GM18498 (cell line): ENCODE results near the gene NUP35.

ENCODE experiments used
- ATAC-seq: cut with Tn5 transposase; IDR thresholded peaks from one replicate; pipeline ENCODE4 v1.9.1; 2021; ENCODE audit warnings: mild to moderate bottlenecking, moderate library complexity; ENCODE audit not compliant: unreplicated experiment

NUP35 gene, protein sequence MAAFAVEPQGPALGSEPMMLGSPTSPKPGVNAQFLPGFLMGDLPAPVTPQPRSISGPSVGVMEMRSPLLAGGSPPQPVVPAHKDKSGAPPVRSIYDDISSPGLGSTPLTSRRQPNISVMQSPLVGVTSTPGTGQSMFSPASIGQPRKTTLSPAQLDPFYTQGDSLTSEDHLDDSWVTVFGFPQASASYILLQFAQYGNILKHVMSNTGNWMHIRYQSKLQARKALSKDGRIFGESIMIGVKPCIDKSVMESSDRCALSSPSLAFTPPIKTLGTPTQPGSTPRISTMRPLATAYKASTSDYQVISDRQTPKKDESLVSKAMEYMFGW

GRCh38 chr2:183124222-183124956, at the start of gene NUP35:
Gene NUP35 (plus strand): TSS chr2:183124443. CDS start chr2:183124458, 15 bp downstream.
- peak; percentile 91 for ATAC-seq

DNA sequence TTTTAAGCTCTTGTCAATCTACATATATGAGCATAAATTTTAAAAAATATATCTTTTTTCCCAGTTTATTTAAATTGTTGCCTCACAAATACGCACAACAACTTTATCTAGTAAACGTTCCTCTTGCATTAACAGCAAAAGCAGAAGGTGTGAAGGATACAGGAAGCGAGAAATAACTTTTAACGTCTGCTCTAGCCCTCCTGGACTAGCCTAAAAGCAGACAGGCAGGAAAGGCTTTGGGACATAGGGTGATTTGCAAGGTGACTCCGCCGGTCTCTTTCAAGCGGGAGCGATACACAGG, 46.1 kb upstream of the NUP35 start:
- ATAC-seq = no peak

DNA sequence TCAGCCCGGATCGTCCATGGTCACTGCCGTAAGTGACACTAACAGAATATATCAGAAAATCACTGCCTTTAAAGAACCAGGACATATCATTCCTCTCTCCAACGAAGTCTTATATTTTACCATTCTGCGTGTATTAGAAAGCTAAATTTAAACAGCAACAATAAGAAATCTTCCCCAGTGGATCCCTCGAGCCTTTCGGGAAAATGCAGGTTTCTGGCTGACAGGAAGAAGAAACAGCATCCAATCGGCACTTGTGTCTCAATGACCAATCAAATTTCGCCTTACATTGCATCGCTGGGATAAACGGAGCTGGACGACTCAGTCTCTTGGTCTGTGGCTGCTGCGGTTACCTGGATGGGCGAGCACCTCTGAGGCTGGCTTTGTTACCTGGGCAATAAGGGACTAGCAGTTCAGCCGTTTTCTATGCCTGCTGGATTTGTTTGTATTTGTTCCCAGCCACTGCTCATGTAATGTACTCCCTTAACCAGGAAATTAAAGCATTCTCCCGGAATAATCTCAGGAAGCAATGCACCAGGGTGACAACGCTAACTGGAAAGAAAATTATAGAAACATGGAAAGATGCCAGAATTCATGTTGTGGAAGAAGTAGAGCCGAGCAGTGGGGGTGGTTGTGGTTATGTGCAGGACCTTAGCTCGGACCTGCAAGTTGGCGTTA, 45.6 kb upstream of the NUP35 start, which contains the start of gene DUSP19:
Gene DUSP19 (plus strand): TSS at position 284 of the 675 bp plus-strand sequence. CDS start 187 bp downstream, at position 471.
- ATAC-seq = peak; percentile 92

DNA sequence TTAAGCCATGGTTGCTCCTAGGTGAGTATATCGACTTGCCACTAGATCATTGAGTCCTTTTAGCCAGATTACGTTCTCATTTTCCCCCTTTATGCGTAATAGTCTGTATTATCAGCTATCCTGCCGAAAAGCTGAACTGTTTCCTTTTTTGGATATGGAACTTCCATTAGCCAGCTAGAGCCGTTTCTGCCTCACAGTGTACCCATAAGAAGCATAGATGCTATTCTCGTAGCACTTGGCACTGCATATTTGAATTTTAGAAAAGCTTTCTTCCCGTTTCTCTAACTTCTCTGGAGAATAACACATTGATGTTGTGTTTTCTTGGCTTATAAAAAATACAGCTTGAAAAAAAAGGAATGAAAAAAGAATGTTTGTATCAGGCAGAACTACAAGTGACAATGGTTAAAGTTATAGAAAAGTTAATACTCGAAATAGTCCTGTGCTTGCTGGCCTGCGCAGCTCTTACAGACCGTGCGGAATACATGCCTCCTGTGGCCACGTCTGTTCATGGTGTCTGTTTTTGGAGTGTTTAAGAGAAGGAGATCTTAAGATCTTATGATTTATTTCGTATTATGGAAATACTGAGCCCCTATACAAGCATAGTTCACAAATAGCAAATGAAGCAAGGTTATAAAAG, 45.0 kb upstream of the NUP35 start:
- peak; percentile 25 for ATAC-seq

DNA sequence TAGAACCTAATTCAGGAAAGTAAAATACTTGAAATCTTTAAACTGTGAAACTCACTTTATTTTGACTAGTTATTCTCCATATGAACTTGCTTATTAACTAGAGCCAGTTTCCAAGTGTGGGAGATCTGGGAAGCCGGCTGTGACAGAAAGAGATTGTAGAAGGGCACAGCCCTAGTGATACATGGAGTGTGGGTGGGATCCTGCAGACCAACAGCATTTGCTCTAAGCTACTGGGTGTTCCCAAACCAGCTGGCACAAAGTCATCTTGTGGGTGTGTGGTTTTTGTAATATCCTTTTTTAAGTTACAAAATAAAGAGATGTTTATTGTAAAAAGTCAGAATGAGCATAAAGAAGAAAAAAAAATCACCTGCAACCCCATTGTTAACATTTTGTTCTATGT, 42.3 kb upstream of the NUP35 start:
- ATAC-seq = no peak

DNA sequence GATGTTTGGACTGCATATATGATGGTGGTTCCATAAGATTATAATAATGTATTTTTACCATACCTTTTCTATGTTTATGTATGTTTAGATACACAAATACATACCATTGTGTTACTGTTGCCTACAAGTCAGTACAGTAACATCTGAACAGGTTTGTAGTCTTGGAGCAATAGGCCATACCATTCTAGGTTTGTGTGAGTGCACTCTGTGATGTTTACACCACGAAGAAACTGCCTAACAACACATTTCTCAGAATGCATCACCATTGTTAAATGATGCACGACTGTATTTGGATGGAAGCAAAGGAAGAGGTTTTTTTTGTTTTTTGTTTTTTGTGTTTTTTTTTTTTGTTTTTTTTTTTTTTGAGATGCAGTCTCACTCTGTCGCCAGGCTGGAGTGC, 36.2 kb upstream of the NUP35 start:
- ATAC-seq = no peak

GRCh38 chr2:183089192-183089851, 34.9 kb upstream of the NUP35 start:
- ATAC-seq = peak; percentile 71

DNA sequence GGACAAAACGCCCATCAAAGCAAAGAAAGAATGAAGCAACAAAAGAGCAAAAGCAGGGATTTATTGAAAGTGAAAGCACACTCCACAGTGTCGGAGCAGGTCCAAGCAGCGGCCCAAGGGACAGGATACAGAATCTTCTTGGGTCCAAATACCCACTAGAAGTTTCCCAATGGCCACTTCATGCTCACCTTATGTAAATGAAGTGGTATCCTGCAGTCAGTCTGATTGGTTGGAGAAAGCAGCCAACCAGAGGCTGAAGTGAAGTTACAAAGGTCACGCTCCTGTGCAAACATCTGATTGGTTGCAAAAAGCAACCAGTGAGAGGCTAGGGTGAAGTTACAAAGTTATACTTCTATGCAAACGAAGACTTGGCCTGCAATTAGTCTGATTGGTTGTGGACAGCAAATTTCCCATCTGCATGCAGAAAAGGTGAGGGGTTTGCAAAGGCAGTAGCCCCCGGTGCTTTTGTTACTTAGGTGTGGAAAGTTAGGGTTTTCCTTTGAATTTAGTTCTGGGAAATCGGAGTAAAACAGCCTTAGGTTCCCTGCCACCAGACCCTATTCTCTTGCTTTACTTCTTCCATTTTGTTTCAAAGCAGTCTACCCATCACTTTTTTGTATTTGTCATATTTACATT, 32.8 kb upstream of the NUP35 start:
- no peak for ATAC-seq

DNA sequence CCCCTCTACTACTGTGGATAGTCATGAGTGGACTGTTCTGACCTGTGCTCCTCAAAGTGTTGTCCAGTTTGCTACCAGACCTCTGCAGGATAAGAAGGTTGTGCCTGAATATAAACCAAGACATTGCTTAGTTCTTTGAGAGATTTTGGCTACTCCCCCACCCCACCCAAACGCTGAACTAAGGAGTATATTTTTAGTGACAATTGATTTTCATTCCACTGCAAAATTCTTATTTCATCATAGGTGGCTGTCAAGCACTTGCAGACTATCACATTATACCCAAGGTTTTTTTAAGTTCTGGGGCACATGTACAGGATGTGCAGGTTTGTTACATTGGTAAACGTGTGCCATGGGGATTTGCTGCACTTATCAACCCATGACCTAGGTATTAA, 32.3 kb upstream of the NUP35 start:
- no peak for ATAC-seq

DNA sequence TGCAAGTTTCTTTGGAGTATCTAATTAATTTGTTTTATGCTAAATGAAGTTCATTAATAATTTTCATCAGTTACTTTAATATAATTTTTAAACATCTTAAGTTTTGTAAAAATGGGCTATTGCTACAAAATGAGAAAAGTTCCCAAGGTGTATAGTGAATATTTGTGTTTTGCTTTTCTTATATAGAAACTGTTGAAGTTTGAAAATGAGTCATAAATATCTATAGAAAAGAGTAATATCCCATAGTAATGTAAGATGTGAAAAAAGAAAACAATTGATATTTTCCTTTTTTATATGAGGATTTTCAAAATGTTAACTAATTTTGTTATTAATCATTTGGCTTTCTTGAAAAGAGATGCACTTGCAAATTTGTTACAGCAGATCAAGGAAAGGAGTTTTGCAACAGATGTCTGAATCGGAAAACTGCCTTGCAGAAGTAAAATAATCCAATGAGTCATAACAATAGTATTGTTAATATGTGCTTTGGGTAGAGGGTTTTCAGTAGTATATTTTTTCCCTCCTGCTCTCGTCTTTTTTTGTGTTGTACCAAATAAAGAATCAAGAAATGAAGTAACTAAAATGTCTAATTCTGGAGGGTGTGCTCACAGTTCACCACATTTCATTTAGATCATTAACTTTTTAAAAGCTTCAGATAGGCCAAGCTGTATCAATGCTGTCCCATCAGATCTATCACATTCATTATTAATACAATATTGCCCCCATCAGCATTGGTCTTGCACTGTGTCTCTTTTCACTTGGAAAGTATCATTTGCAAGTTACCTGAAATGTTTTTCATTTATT, 30.2 kb upstream of the NUP35 start:
- peak; percentile 83 for ATAC-seq

DNA sequence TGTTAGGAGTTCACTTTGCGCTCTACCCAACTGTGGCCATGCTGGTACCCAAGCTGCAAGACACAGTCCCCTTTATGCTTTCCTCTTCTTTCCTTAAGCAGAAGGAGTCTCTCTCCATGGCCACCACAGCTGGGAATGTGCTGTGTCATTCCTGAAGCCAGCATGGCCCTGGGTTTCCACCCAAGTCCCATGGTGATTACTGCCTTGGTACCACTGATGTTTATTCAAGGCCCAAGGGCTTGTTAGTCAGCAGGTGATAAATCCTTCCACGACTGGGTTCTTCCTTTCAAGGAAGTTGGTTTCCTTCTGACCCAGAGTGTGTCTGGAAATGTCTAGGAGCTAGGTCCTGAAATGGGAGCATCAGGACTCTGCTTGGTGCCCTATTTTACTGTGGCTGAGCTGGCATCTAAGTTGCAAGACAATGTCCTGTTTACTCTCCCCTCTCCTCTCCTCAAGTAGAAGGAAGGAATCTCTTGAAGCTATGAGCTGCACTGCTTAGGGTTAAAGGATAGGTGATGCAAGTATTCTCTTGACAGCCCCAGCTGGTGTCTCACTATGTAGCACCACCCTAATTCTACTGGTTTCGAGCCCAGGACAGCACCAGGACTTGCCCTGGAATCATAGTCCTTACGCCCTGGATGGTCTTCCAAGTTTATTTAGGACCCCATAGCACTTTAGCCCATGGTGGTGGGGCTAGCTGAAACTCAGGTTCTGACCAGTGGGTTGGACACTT, 18.7 kb upstream of the NUP35 start:
- ATAC-seq = no peak

DNA sequence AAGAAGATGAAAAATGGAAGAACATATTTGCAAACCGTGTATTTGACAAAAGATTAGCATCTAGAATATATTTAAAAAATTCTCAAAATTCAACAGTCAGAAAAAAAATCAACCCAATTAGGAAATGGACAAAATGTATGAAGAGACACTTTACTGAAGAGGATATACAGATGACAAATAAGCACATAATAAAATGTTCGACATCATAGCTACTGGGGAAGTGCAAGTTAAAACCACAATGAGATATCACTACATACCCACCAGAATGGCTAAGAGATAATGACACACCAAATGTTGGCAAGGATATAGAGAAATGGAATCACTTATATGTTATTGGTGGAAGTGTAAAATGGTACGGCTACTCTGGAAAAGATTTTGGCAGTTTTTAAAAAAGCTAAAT, 11.7 kb upstream of the NUP35 start:
- ATAC-seq = no peak

GRCh38 chr2:183113630-183114029, 10.6 kb upstream of the NUP35 start:
- ATAC-seq = no peak

GRCh38 chr2:183117226-183117625, 7.0 kb upstream of the NUP35 start:
- no peak for ATAC-seq

DNA sequence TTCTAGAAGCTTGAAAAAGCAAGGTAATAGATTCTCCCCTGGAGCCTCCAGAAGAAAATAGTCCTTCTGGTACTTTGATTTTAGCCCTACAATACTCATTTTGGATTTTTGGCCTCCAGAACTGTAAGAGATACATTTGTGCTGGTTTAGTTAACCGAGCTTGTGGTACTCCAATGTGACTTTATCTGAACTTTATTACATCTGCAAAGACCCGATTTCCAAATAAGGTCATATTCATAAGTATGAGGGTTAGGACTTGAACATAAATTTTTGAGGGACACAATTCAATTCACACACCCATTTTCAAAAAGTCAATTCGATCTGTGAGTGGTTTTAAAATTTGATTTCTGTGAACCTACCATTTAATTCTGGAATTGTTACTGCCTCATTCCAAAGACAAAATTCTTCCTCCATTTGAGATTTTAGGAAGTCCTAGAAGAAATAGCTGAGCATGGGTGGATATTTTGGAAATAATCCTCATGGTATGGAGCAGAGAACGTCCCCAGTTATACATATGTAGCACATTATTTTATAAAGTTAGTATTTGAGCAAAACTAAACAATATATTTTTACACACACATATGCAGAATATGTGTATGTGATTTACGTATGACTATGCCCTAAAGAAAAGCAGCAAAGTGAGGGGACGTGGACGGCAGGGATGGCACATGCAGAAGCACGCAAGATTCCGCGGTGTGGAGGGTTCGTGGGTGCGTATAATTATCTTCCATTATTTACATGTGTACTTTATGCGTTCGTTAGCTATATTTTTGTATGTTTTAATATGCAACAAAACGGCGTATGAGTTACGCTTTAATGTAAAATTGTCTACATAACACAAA, 905 bp upstream of the NUP35 start:
- no peak for ATAC-seq

- peak; percentile 45 for ATAC-seq
Observed at GRCh38 chr2:183123959-183124221, 353 bp upstream of the NUP35 start.

DNA sequence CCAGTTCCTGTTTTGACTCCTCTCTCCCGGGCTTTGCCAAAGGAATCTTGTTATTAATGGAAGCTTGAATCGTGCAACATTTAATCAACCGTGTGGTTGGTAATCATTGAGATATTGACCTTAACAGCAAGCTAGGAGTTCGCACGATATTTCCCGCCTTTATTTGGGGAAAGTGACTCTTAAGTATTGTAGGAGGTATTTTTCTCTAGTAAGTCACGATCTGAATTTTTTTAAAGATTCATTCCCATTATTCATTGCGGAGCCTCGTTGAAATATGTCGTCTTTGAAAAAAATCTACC, 663 bp downstream of the NUP35 start:
- ATAC-seq = no peak

GRCh38 chr2:183125659-183126341, 1.6 kb downstream of the NUP35 start:
- ATAC-seq = no peak
